ENCODE measurements around the gene CAMTA1.

DNA sequence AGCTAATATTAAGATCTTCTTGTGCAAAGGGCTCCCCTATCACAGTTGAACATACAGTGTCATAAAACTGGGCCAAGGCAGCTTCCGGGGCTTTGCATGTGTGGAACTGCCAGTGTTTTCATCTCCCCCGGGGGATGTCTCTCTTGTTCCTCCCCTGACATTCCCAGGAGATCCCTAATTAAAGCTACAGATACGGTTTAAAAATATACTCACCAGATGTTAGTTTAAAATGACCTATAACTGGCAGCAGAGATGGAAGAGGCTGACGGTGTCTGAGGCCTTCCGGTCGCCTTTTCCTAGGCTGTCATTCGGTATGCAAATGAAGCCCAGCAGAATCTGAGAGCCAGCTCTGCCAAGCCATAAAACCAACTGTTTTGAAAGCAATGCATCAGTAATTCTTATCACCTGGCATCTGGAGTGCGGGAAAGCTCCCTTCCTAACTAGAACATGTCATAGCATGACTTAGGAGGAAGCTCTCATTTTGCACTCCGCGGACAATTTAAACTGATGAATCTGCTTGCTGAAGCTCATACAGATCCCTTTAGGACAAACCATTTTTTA is 549.3 kb downstream of the CAMTA1 start:
- no peak for TF ChIP-seq POLR2AphosphoS5 (IDR thresholded peaks at IDR 0.05; ENCODE audit: low read depth, low read length)
- TF ChIP-seq, protein P1, sequence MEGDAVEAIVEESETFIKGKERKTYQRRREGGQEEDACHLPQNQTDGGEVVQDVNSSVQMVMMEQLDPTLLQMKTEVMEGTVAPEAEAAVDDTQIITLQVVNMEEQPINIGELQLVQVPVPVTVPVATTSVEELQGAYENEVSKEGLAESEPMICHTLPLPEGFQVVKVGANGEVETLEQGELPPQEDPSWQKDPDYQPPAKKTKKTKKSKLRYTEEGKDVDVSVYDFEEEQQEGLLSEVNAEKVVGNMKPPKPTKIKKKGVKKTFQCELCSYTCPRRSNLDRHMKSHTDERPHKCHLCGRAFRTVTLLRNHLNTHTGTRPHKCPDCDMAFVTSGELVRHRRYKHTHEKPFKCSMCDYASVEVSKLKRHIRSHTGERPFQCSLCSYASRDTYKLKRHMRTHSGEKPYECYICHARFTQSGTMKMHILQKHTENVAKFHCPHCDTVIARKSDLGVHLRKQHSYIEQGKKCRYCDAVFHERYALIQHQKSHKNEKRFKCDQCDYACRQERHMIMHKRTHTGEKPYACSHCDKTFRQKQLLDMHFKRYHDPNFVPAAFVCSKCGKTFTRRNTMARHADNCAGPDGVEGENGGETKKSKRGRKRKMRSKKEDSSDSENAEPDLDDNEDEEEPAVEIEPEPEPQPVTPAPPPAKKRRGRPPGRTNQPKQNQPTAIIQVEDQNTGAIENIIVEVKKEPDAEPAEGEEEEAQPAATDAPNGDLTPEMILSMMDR (IDR thresholded peaks at IDR 0.05), result no peak
